ENCODE results near the gene EFEMP2.

DNA sequence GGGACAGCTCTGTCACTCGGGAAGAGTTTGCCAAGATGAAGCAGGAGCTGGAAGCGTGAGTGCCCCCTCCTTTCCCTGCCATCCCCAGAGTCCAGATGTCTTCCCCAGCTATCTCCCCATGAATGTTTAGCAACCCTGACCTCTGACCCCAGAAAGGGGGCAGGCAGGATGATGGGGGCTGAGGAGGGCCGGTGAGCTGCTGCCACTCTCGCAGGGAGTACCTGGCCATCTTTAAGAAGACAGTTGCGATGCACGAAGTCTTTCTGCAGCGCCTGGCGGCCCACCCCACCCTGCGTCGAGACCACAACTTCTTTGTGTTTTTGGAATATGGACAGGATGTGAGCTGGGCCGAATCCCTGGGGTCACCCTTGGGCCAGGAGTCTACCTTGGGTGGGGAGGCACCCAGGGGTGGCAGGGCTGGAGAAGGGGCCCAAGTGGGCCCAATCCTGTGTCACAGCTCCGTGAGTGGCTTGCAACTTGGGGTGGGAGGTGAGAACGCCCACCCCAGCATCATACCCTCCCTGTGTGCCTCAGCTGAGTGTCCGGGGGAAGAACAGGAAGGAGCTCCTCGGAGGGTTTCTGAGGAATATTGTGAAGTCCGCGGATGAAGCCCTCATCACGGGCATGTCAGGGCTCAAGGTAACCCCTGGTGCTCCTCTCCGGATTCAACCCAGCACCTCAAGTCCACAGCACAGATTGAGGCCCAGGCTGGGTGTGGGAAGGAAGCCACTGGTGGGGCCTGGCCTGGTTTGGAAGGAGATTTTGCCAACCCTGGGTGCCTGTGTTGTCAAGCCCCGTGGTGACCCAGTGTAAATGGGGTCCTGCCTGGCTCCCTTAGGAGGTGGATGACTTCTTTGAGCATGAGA lies 22.1 kb downstream of the EFEMP2 start:
- TF ChIP-seq, protein P1, sequence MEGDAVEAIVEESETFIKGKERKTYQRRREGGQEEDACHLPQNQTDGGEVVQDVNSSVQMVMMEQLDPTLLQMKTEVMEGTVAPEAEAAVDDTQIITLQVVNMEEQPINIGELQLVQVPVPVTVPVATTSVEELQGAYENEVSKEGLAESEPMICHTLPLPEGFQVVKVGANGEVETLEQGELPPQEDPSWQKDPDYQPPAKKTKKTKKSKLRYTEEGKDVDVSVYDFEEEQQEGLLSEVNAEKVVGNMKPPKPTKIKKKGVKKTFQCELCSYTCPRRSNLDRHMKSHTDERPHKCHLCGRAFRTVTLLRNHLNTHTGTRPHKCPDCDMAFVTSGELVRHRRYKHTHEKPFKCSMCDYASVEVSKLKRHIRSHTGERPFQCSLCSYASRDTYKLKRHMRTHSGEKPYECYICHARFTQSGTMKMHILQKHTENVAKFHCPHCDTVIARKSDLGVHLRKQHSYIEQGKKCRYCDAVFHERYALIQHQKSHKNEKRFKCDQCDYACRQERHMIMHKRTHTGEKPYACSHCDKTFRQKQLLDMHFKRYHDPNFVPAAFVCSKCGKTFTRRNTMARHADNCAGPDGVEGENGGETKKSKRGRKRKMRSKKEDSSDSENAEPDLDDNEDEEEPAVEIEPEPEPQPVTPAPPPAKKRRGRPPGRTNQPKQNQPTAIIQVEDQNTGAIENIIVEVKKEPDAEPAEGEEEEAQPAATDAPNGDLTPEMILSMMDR (conservative IDR thresholded peaks at IDR 0.05 in 1 of 2, IDR thresholded peaks at IDR 0.05 in 1 of 2; ENCODE audit: low read depth in 1 of 2, low read length in 2 of 2) = no peak
- TF ChIP-seq EZH2 (IDR thresholded peaks at IDR 0.05; ENCODE audit: low read length, missing control alignments) = no peak
